RWPE2 (cell line): ENCODE data around the gene SETD5.

ENCODE experiments used
- ATAC-seq: fragments of 200-7000 bp; cut with Tn5 transposase; 3 replicates; pipeline ENCODE4 v1.9.1; 2021; ENCODE audit warnings: low read depth
- DNase-seq: peaks from one replicate; pipeline ENCODE4 v3.0.0-alpha.2; 2020; ENCODE audit warnings: low spot score
- H3K27ac ChIP-seq: fragments of 450-650 bp; 2 replicates; pipeline ENCODE4 v1.5.1; 2017; ENCODE audit warnings: mild to moderate bottlenecking; ENCODE audit not compliant: poor library complexity, severe bottlenecking
- H3K27me3 ChIP-seq: fragments of 250-450 bp; sonication (Bioruptor Pico); 2 replicates; pipeline ENCODE4 v1.5.1; 2021; ENCODE audit warnings: mild to moderate bottlenecking, moderate library complexity; ENCODE audit not compliant: insufficient read depth, poor library complexity, severe bottlenecking
- H3K36me3 ChIP-seq: fragments of 250-450 bp; sonication (Bioruptor Pico); 2 replicates; pipeline ENCODE4 v1.5.1; 2020; ENCODE audit warnings: low read depth, mild to moderate bottlenecking, moderate library complexity
- H3K4me1 ChIP-seq: fragments of 250-450 bp; sonication (Bioruptor Pico); 2 replicates; pipeline ENCODE4 v1.5.1; 2021; ENCODE audit warnings: mild to moderate bottlenecking, moderate library complexity; ENCODE audit not compliant: insufficient read depth, poor library complexity, severe bottlenecking
- H3K4me3 ChIP-seq: fragments of 250-450 bp; sonication (Bioruptor Pico); 2 replicates; pipeline ENCODE4 v1.5.1; 2021; ENCODE audit warnings: mild to moderate bottlenecking, moderate library complexity; ENCODE audit not compliant: severe bottlenecking
- H3K9me3 ChIP-seq: fragments of 250-450 bp; sonication (Bioruptor Pico); 2 replicates; pipeline ENCODE4 v1.5.1; 2021; ENCODE audit warnings: mild to moderate bottlenecking, moderate library complexity; ENCODE audit not compliant: severe bottlenecking
- CTCF ChIP-seq: fragments of 450-650 bp; IDR thresholded peaks from one replicate; pipeline ENCODE4 v1.5.1; 2017; ENCODE audit warnings: mild to moderate bottlenecking, moderate library complexity; ENCODE audit not compliant: poor library complexity, severe bottlenecking

SETD5 gene

DNA sequence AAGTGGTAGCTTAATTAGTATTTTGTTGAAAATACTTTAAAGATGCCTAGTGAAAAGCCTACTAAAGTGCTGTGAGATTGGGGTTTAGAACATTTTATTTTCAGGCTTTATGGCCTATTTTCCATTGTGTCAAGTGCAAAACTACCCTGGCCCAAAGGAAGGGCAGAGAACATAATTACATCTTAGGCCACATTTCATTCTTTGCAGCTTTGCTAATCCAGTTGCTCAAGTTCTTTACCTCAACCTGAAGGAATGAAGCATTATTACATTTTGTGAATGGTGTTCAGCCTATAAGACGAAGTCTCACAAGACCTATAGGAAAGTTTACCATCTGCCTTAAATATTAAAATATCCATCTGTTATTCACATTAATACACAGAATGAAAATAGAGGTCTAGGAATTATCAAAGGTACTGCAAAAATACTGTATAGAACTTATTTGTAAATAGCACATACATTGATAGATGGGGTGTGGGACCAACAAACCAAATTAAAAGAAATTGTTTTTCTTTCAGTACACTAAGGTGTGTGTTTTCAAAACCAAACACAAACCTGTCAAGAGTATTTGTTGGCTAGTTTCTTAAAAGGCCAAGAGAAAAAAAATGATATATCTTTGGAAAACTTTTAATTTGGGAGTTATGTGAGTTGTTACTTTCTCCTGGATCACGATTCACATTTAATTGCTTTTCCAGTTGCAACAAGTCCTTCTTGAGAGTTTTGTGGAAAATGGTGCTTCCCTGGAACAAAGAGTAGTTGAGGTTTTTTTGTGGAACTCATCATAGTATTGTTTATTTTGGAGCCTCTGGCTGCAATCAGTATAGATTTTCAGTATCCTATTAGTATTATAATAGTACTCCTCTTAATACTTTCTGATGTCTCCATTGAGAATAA lies 12.0 kb upstream of the SETD5 start:
- ATAC-seq (no peak), DNase-seq (no peak)
- Histone ChIP-seq H3K27me3 (no peaks in the 10 kb centered on the region), H3K4me3 (no peak overlapping the region), H3K9me3 (no peaks in the 10 kb centered on the region), H3K4me1 (peaks cover 5% of the 10 kb centered on the region), H3K36me3 (peaks cover 94% of the 10 kb centered on the region), H3K27ac (peak overlapping the region; percentile 11)
- no peak for TF ChIP-seq CTCF

- Histone ChIP-seq H3K36me3 (peaks cover 94% of the 10 kb centered on the region), H3K27me3 (no peaks in the 10 kb centered on the region), H3K4me3 (no peak overlapping the region), H3K9me3 (no peaks in the 10 kb centered on the region), H3K4me1 (peaks cover 5% of the 10 kb centered on the region), H3K27ac (no peak overlapping the region)
- ATAC-seq = no peak
- no peak for TF ChIP-seq CTCF
- no peak for DNase-seq
Observed at GRCh38 chr3:9386078-9386459, 11.3 kb upstream of the SETD5 start.

GRCh38 chr3:9386501-9387321 lies 10.7 kb upstream of the SETD5 start:
- Histone ChIP-seq H3K27me3 (no peaks in the 10 kb centered on the region), H3K36me3 (peaks cover 97% of the 10 kb centered on the region), H3K9me3 (no peaks in the 10 kb centered on the region), H3K4me3 (no peak overlapping the region), H3K4me1 (peaks cover 5% of the 10 kb centered on the region), H3K27ac (peak overlapping the region; percentile 33)
- TF ChIP-seq CTCF = no peak
- no peak for DNase-seq
- ATAC-seq = no peak

DNA sequence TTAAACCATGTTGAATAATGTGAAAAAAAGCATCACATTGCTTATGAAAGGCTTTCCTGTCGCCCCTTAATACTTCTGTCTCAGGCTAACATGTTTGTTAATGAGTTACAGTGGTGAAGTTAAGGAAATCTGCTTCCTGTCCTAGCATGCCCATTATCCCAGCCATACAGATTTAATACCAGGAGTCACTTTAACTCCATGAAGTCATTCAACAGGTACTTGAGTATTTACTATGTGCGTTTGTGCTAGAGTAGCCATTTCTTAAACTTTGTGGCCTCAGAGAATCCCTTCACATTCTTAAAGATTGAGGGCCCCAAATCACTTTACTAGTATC lies 10.1 kb upstream of the SETD5 start:
- no peaks in the 10 kb centered on the region for H3K9me3 ChIP-seq
- ATAC-seq (peak; percentile 20; the same call in 1 of the 3 replicates), DNase-seq (no peak)
- peak overlapping the region; percentile 33 for H3K27ac ChIP-seq
- peaks cover 5% of the 10 kb centered on the region for H3K4me1 ChIP-seq
- H3K36me3 ChIP-seq = peaks cover 98% of the 10 kb centered on the region
- no peaks in the 10 kb centered on the region for H3K27me3 ChIP-seq
- no peak overlapping the region for H3K4me3 ChIP-seq
- TF ChIP-seq CTCF = no peak
